OCI-LY1 (cell line): ENCODE results near the gene DUS3L.

Experiments
- H2AFZ ChIP-seq: fragments of 200-600 bp; sonication (generic), shearing (Covaris generic); 2 replicates; pipeline ENCODE4 v1.6.0; 2014; ENCODE audit warnings: antibody characterized with exemption, mild to moderate bottlenecking, low read length
- H3F3A ChIP-seq: fragments of 200-600 bp; sonication (generic), shearing (Covaris generic); 2 replicates; pipeline ENCODE4 v1.6.0; 2014; ENCODE audit warnings: mild to moderate bottlenecking, antibody characterized with exemption, low read length, moderate library complexity; ENCODE audit not compliant: insufficient read depth
- H3K27ac ChIP-seq: fragments of 200-600 bp; sonication (generic); 2 replicates; pipeline ENCODE4 v1.5.1; 2014; ENCODE audit warnings: low read length, mixed run types, mild to moderate bottlenecking, low read depth; ENCODE audit not compliant: poor library complexity, severe bottlenecking
- H3K27me3 ChIP-seq: fragments of 200-600 bp; sonication (generic); 2 replicates; pipeline ENCODE4 v1.6.0; 2014; ENCODE audit warnings: antibody characterized with exemption, mild to moderate bottlenecking, low read length, moderate library complexity; ENCODE audit not compliant: insufficient read depth
- H3K36me3 ChIP-seq: fragments of 200-600 bp; sonication (generic); 2 replicates; pipeline ENCODE4 v1.6.1; 2014; ENCODE audit warnings: mild to moderate bottlenecking, antibody characterized with exemption, low read length, moderate library complexity, mixed read lengths; ENCODE audit not compliant: insufficient read depth
- H3K4me1 ChIP-seq: fragments of 200-600 bp; sonication (generic); 2 replicates; pipeline ENCODE4 v1.5.1; 2014; ENCODE audit warnings: mild to moderate bottlenecking, low read length, moderate library complexity; ENCODE audit not compliant: insufficient read depth, severe bottlenecking
- H3K4me2 ChIP-seq: fragments of 200-600 bp; sonication (generic), shearing (Covaris generic); 2 replicates; pipeline ENCODE4 v1.6.1; 2014; ENCODE audit warnings: low read length
- H3K4me3 ChIP-seq: fragments of 200-600 bp; sonication (generic); 2 replicates; pipeline ENCODE4 v1.5.1; 2014; ENCODE audit warnings: low read length, low read depth, mild to moderate bottlenecking, mixed read lengths; ENCODE audit not compliant: poor library complexity, severe bottlenecking
- H3K79me2 ChIP-seq: fragments of 200-600 bp; shearing (Covaris generic); 2 replicates; pipeline ENCODE4 v1.6.1; 2016; ENCODE audit warnings: mixed run types, low read length, mixed read lengths; ENCODE audit not compliant: insufficient read depth
- H3K9ac ChIP-seq: fragments of 200-600 bp; sonication (generic), shearing (Covaris generic); 2 replicates; pipeline ENCODE4 v1.6.1; 2014; ENCODE audit warnings: mild to moderate bottlenecking, low read length, mixed read lengths
- H3K9me2 ChIP-seq: fragments of 200-600 bp; sonication (generic), shearing (Covaris generic); 2 replicates; pipeline ENCODE4 v1.6.1; 2014; ENCODE audit warnings: low read depth, mild to moderate bottlenecking, low read length, mixed read lengths
- H3K9me3 ChIP-seq: fragments of 200-600 bp; shearing (Covaris generic); 2 replicates; pipeline ENCODE4 v1.6.1; 2014; ENCODE audit warnings: low read length, mixed read lengths
- H4K20me1 ChIP-seq: fragments of 200-600 bp; sonication (generic), shearing (Covaris generic); 2 replicates; pipeline ENCODE4 v1.6.0; 2016; ENCODE audit warnings: mild to moderate bottlenecking, low read length; ENCODE audit not compliant: insufficient read depth
- EZH2 ChIP-seq: fragments of 200-600 bp; sonication (generic), shearing (Covaris generic); IDR thresholded peaks from 2 replicates; pipeline ENCODE4 v1.8.0; 2017; ENCODE audit warnings: borderline replicate concordance, mixed run types, mild to moderate bottlenecking, antibody characterized with exemption, low read length, moderate library complexity, mixed read lengths
- TF ChIP-seq, protein P1 (sequence below): fragments of 200-600 bp; sonication (generic), shearing (Covaris generic); IDR thresholded peaks from 2 replicates; pipeline ENCODE4 v1.5.1; 2017; ENCODE audit warnings: mild to moderate bottlenecking, antibody characterized with exemption, low read length, moderate library complexity, mixed read lengths

The DUS3L gene

GRCh38 chr19:5837761-5838352 is 46.9 kb upstream of the DUS3L start:
- peaks cover 4% of the 10 kb centered on the region; the same call in 1 of the 2 replicates for H3F3A ChIP-seq
- no peaks in the 10 kb centered on the region for H3K9me3 ChIP-seq
- H3K27me3 ChIP-seq: peaks cover 4% of the 10 kb centered on the region; the same call in 1 of the 2 replicates
- no peaks in the 10 kb centered on the region for H4K20me1 ChIP-seq
- no peak overlapping the region for H2AFZ ChIP-seq
- H3K4me2 ChIP-seq: no peak overlapping the region
- H3K9ac ChIP-seq: no peak overlapping the region
- no peaks in the 10 kb centered on the region for H3K36me3 ChIP-seq
- no peak overlapping the region for H3K27ac ChIP-seq
- no peaks in the 10 kb centered on the region for H3K79me2 ChIP-seq
- H3K9me2 ChIP-seq: no peaks in the 10 kb centered on the region
- no peak for TF ChIP-seq EZH2
- TF ChIP-seq, protein P1, sequence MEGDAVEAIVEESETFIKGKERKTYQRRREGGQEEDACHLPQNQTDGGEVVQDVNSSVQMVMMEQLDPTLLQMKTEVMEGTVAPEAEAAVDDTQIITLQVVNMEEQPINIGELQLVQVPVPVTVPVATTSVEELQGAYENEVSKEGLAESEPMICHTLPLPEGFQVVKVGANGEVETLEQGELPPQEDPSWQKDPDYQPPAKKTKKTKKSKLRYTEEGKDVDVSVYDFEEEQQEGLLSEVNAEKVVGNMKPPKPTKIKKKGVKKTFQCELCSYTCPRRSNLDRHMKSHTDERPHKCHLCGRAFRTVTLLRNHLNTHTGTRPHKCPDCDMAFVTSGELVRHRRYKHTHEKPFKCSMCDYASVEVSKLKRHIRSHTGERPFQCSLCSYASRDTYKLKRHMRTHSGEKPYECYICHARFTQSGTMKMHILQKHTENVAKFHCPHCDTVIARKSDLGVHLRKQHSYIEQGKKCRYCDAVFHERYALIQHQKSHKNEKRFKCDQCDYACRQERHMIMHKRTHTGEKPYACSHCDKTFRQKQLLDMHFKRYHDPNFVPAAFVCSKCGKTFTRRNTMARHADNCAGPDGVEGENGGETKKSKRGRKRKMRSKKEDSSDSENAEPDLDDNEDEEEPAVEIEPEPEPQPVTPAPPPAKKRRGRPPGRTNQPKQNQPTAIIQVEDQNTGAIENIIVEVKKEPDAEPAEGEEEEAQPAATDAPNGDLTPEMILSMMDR: no peak
- no peak overlapping the region for H3K4me3 ChIP-seq
- no peaks in the 10 kb centered on the region for H3K4me1 ChIP-seq

GRCh38 chr19:5832527-5833216 is 41.7 kb upstream of the DUS3L start:
- Histone ChIP-seq H4K20me1 (no peaks in the 10 kb centered on the region), H3K27me3 (peaks cover 12% of the 10 kb centered on the region; the same call in 1 of the 2 replicates)
- TF ChIP-seq, protein P1: no peak
- TF ChIP-seq EZH2: no peak

DNA sequence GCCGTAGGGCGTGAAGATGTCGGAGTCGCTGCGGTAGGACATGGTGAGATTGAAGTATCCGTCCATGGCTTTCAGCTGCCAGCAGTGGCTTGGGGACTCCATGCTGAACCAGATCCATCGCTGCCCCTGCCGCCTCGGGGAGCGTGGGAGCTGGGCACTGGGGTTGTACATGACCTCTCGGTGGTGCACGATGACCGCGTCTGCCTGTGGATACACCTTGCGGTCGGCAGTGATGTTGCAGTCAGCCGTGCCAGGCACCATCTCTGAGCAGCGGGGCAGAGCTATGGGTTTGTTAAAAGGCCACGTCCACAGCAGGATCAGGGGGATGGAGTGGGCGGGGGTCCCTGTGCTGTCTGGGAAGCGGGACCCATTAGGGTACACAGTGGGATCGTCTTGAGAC is 41.1 kb upstream of the DUS3L start:
- Histone ChIP-seq H3K9me2 (no peaks in the 10 kb centered on the region), H3K9ac (no peak overlapping the region), H3K4me3 (no peak overlapping the region), H4K20me1 (no peaks in the 10 kb centered on the region), H3K27me3 (peaks cover 12% of the 10 kb centered on the region; the same call in 1 of the 2 replicates), H3F3A (0 out of 2 replicates have a peak, but pooled peaks cover 2% of the 10 kb centered on the region), H3K4me2 (no peak overlapping the region), H3K9me3 (no peaks in the 10 kb centered on the region), H3K4me1 (peaks cover 18% of the 10 kb centered on the region), H3K79me2 (no peaks in the 10 kb centered on the region), H3K36me3 (no peaks in the 10 kb centered on the region), H2AFZ (no peak overlapping the region), H3K27ac (no peak overlapping the region)
- TF ChIP-seq EZH2: no peak
- TF ChIP-seq, protein P1: no peak

More at GRCh38 chr19:5832527-5833216, 41.7 kb upstream of the DUS3L start:
- Histone ChIP-seq H3K9ac (no peak overlapping the region), H3K9me3 (no peaks in the 10 kb centered on the region), H3K27ac (no peak overlapping the region), H3K79me2 (no peaks in the 10 kb centered on the region), H3K4me1 (peaks cover 14% of the 10 kb centered on the region), H2AFZ (no peak overlapping the region), H3K36me3 (no peaks in the 10 kb centered on the region), H3K4me3 (no peak overlapping the region), H3K9me2 (no peaks in the 10 kb centered on the region), H3F3A (no peaks in the 10 kb centered on the region), H3K4me2 (no peak overlapping the region)
